A549 (cell line): ENCODE measurements around the gene SELENOV.

ENCODE experiments used
- CHD2 ChIP-seq: fragments of 150-350 bp; IDR thresholded peaks from 2 replicates; pipeline ENCODE4 v1.6.1; 2014; ENCODE audit warnings: low read length; ENCODE audit not compliant: partially characterized antibody
- CHD4 ChIP-seq: fragments of 200-600 bp; sonication (generic); IDR thresholded peaks from 2 replicates; pipeline ENCODE4 v1.6.1; 2016; ENCODE audit warnings: antibody characterized with exemption, mild to moderate bottlenecking, borderline replicate concordance
- EP300 ChIP-seq, 2 experiments: fragments of >200 bp; sonication (Bioruptor Twin); formaldehyde crosslinking; IDR thresholded peaks; 2 replicates in 1 of 2; 3 replicates in 1 of 2; pipeline ENCODE4 v1.6.1; 2016 to 2017
- JUNB ChIP-seq: fragments of >200 bp; sonication (Bioruptor Twin); formaldehyde crosslinking; IDR thresholded peaks from 2 replicates; pipeline ENCODE4 v1.6.1; 2016
- KDM1A ChIP-seq: fragments of 200-600 bp; sonication (generic); IDR thresholded peaks from 2 replicates; pipeline ENCODE4 v1.6.1; 2016; ENCODE audit warnings: low read depth, mild to moderate bottlenecking
- MYC ChIP-seq: IDR thresholded peaks from 2 replicates; pipeline ENCODE4 v1.6.1; 2012; ENCODE audit warnings: mild to moderate bottlenecking, inconsistent platforms, low read length, improper control_type of control experiment, borderline replicate concordance
- POLR2A ChIP-seq: IDR thresholded peaks from 2 replicates; pipeline ENCODE4 v1.6.1; 2012; ENCODE audit warnings: mild to moderate bottlenecking, low read length
- RCOR1 ChIP-seq: fragments of 150-350 bp; IDR thresholded peaks from 2 replicates; pipeline ENCODE4 v1.6.1; 2014; ENCODE audit warnings: antibody characterized with exemption, low read length, low read depth
- RFX5 ChIP-seq: fragments of 450-650 bp; IDR thresholded peaks from 2 replicates; pipeline ENCODE4 v1.7.1; 2014; ENCODE audit warnings: antibody characterized with exemption, mild to moderate bottlenecking, moderate library complexity
- RNF2 ChIP-seq: fragments of 200-600 bp; sonication (generic); IDR thresholded peaks from 2 replicates; pipeline ENCODE4 v1.6.1; 2016; ENCODE audit warnings: low read depth, mild to moderate bottlenecking, antibody characterized with exemption, moderate library complexity, borderline replicate concordance
- ZFP36 ChIP-seq: fragments of 450-650 bp; IDR thresholded peaks from 2 replicates; pipeline ENCODE4 v1.6.1; 2014; ENCODE audit warnings: borderline replicate concordance; ENCODE audit not compliant: partially characterized antibody
- TF ChIP-seq, protein P1 (sequence below): fragments of >200 bp; sonication (Bioruptor Twin); formaldehyde crosslinking; IDR thresholded peaks from 3 replicates; pipeline ENCODE4 v1.5.1; 2016

DNA sequence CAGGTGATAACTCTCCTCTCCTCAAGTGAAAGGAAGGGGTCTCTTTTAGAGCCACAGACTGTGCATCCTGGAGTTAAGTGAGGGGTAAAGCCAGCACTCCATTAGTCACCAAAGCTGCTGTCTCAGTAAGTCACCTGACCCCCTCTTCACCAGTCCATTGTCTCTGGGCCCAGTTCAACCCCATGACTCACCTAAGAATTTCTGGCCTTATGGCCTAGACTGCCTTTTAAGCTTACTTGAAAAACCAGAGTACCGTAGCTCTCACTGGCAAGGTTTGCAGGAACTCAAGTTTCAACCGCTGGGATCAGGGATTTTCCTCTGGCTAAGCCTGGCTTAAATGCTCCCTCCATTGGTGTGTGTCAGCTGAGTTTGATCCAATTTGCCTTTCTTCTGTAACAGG is 48.5 kb downstream of the SELENOV start:
- no peak for TF ChIP-seq POLR2A
- TF ChIP-seq, protein P1, sequence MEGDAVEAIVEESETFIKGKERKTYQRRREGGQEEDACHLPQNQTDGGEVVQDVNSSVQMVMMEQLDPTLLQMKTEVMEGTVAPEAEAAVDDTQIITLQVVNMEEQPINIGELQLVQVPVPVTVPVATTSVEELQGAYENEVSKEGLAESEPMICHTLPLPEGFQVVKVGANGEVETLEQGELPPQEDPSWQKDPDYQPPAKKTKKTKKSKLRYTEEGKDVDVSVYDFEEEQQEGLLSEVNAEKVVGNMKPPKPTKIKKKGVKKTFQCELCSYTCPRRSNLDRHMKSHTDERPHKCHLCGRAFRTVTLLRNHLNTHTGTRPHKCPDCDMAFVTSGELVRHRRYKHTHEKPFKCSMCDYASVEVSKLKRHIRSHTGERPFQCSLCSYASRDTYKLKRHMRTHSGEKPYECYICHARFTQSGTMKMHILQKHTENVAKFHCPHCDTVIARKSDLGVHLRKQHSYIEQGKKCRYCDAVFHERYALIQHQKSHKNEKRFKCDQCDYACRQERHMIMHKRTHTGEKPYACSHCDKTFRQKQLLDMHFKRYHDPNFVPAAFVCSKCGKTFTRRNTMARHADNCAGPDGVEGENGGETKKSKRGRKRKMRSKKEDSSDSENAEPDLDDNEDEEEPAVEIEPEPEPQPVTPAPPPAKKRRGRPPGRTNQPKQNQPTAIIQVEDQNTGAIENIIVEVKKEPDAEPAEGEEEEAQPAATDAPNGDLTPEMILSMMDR, result no peak
- no peak for TF ChIP-seq CHD2
- TF ChIP-seq ZFP36, result no peak
- TF ChIP-seq CHD4, result no peak
- no peak for TF ChIP-seq JUNB
- TF ChIP-seq RNF2, result no peak
- no peak for TF ChIP-seq MYC
- no peak for TF ChIP-seq RCOR1
- no peak for TF ChIP-seq KDM1A
- TF ChIP-seq RFX5, result no peak
- no peak for TF ChIP-seq EP300 (IDR thresholded peaks at IDR 0.05)
